BJ (cell line): ENCODE measurements around the gene ZNF514. TPM values are rescaled to one million over a fixed set of nuclear protein-coding genes. Genes with fewer than 3 reads are reported as not detected.

ENCODE experiments used
- CTCF ChIA-PET: fragments of 350-600 bp; formaldehyde crosslinking; extraction: SDS; loops from one replicate; lab custom pipeline; 2021; ENCODE audit warnings: antibody characterized with exemption, inconsistent platforms; lab: Yijun Ruan, JAX
- POLR2A ChIA-PET: fragments of 300-600 bp; sonication (Branson Sonifier 250); formaldehyde crosslinking; extraction: SDS; loops from one replicate; lab custom pipeline; 2021; ENCODE audit warnings: antibody characterized with exemption; lab: Charles Lee
- DNase-seq: peaks from one replicate; pipeline ENCODE4 v3.0.0-alpha.2; 2011; ENCODE audit warnings: low read depth
- H3K27me3 ChIP-seq: 2 replicates; pipeline ENCODE4 v1.6.0; 2011; ENCODE audit warnings: low read length; ENCODE audit not compliant: control insufficient read depth, insufficient read depth
- H3K36me3 ChIP-seq: 2 replicates; pipeline ENCODE4 v1.5.1; 2011; ENCODE audit warnings: low read length; ENCODE audit not compliant: control insufficient read depth, insufficient read depth
- H3K4me3 ChIP-seq: 2 replicates; pipeline ENCODE4 v1.5.1; 2011; ENCODE audit warnings: low read depth, mild to moderate bottlenecking, control low read depth, low read length
- CTCF ChIP-seq: IDR thresholded peaks from 2 replicates; pipeline ENCODE4 v1.5.1; 2011; ENCODE audit warnings: low read depth, mild to moderate bottlenecking, control low read depth, inconsistent platforms, low read length, moderate library complexity; ENCODE audit not compliant: insufficient read depth
- polyA minus RNA-seq: library from RNA; depleted of rRNA, polyadenylated mRNA; stranded (reverse); fragments of >200 nt; gene quantifications from 2 replicates; pipeline ENCODE4 v1.2.3, GENCODE V29; 2011; rRNA and poly(A)+ RNA removed
- polyA plus RNA-seq: library from polyadenylated mRNA; depleted of rRNA; stranded (reverse); fragments of >200 nt; gene quantifications from 2 replicates; pipeline ENCODE4 v1.2.3, GENCODE V29; 2011; rRNA removed

ZNF514 gene
- 6.2 and 7.1 TPM in 2 replicates for polyA plus RNA-seq
- 4.4 and 4.7 TPM in 2 replicates for polyA minus RNA-seq

DNA sequence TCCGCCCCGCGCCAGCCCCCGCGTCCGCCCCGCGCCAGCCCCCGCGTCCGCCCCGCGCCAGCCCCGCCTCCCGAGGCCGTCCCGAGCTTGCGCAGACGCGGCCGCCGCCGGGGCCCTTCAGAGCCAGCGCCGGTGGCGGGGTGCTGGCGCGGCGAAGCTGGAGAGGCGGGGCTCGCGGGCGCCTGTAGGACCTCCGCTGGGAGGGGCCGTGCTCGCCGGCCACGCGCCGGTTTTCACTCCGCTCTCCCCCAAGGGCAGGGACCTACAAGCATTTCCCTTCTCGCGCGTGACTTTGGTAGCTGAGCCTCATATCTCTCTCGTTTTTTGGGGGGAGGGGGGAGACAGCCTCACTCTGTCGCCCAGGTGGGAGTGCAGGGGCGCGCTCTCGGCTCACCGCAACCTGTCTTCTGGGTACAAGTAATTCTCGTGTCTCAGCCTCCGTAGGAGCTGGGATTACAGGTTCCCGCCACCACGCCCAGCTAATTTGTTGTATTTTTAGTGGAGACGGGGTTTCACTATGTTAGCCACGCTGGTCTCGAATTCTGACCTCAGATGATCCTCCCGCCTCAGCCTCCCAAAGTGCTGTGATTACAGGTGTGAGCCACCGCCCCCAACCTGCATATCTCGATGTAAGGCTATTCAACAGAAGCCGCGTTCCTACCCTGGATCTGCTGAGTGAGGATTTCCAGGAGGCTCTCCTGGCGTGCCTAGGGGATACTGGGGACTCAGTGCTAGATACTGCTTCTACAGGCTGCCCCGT, at the start of gene ZNF514:
ZNF514 (minus strand) TSS at position 159 of the 760 bp plus-strand sequence. CDS start 6,595 bp downstream, outside the sequence.
- peak within 1 kb of the TSS; percentile 75 for H3K4me3 ChIP-seq
- TF ChIP-seq CTCF: no peak
- POLR2A ChIA-PET: no interaction called here
- DNase-seq: no peak
- CTCF ChIA-PET: interaction anchor here (0.9 to 1.1 kb wide), 2 partner anchors 38 to 42 kb away, joined by 3 to 4 read pairs; partner anchors contain the start of gene MRPS5
- H3K36me3 ChIP-seq: peaks cover 8% of the 10 kb centered on the region
- H3K27me3 ChIP-seq: no peaks in the 10 kb centered on the region

DNA sequence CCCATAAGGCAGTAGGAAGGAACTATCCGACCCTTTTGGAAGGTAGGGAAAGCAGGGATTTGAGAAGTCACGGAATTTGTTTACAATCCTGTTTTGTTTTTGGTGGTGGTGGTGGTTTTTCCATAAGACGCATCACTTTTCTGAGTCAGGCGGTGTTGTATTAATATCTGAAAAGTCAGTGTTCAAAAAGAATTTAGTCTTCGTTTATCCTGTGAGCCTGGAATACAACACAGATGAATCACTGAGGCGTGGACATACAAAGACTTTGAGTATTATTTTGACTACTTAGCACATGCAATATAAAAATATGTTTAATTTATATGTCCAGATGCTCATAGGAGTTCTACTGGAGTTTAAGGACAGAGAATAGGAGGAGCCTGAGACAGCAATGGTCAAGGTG, 48.5 kb upstream of the ZNF514 start:
- DNase-seq: no peak
- peak overlapping the region; percentile 77 for H3K4me3 ChIP-seq
- CTCF ChIA-PET: no interaction called here
- POLR2A ChIA-PET: no interaction called here
- H3K27me3 ChIP-seq: no peaks in the 10 kb centered on the region
- peaks cover 10% of the 10 kb centered on the region for H3K36me3 ChIP-seq
- no peak for TF ChIP-seq CTCF

GRCh38 chr2:95207111-95207961, 47.7 kb upstream of the ZNF514 start, which contains the start of gene ZNF892:
Gene ZNF892, plus strand, starts transcription at chr2:95207521. Its CDS starts 295 bp downstream, at chr2:95207816.
- DNase-seq: peak; percentile 44
- ChIA-PET POLR2A (no interaction called here), CTCF (interaction anchor here (1.0 kb wide), 1 partner anchor 25 kb away, joined by 4 read pairs; no protein-coding TSS in a partner anchor)
- peaks cover 10% of the 10 kb centered on the region for H3K36me3 ChIP-seq
- no peaks in the 10 kb centered on the region for H3K27me3 ChIP-seq
- H3K4me3 ChIP-seq: peak within 1 kb of the TSS; percentile 77
- peak; percentile 42; the same call in 1 of the 2 replicates for TF ChIP-seq CTCF

- CTCF ChIA-PET: interaction anchor here (0.6 to 2.1 kb wide), 4 partner anchors 10 to 133 kb away, joined by 3 to 5 read pairs (median 3); no protein-coding TSS in a partner anchor
- Histone ChIP-seq H3K27me3 (no peaks in the 10 kb centered on the region), H3K4me3 (no peak overlapping the region), H3K36me3 (peaks cover 5% of the 10 kb centered on the region)
- no peak for DNase-seq
- TF ChIP-seq CTCF: no peak
- POLR2A ChIA-PET: no interaction called here
These were observed 46.4 kb upstream of the ZNF514 start for GRCh38 chr2:95206096-95206495.

GRCh38 chr2:95204396-95204795, 44.7 kb upstream of the ZNF514 start:
- ChIA-PET POLR2A (no interaction called here), CTCF (interaction anchor here (0.6 to 2.1 kb wide), 2 partner anchors 12 to 83 kb away, joined by 3 to 5 read pairs; no protein-coding TSS in a partner anchor)
- DNase-seq: no peak
- H3K27me3 ChIP-seq: no peaks in the 10 kb centered on the region
- H3K36me3 ChIP-seq: peaks cover 5% of the 10 kb centered on the region
- TF ChIP-seq CTCF: no peak
- H3K4me3 ChIP-seq: no peak overlapping the region
